HTERT RPE-1 (cell line): ENCODE results near the gene FIGNL2.
"Not testable (repeated sequence)": the region's sequence is repeated elsewhere in the genome, so short reads cannot be mapped to it uniquely, and the experiment has no call there.

Experiments used
- in situ Hi-C: fragments of 300-500 bp; cut with MboI; formaldehyde crosslinking; loops from 4 replicates; pipeline ENCODE4 v1.14.3; 2020; ENCODE audit warnings: low sequenced_read_pairs

The FIGNL2 gene, protein sequence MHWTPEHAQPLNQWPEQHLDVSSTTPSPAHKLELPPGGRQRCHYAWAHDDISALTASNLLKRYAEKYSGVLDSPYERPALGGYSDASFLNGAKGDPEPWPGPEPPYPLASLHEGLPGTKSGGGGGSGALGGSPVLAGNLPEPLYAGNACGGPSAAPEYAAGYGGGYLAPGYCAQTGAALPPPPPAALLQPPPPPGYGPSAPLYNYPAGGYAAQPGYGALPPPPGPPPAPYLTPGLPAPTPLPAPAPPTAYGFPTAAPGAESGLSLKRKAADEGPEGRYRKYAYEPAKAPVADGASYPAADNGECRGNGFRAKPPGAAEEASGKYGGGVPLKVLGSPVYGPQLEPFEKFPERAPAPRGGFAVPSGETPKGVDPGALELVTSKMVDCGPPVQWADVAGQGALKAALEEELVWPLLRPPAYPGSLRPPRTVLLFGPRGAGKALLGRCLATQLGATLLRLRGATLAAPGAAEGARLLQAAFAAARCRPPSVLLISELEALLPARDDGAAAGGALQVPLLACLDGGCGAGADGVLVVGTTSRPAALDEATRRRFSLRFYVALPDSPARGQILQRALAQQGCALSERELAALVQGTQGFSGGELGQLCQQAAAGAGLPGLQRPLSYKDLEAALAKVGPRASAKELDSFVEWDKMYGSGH

DNA sequence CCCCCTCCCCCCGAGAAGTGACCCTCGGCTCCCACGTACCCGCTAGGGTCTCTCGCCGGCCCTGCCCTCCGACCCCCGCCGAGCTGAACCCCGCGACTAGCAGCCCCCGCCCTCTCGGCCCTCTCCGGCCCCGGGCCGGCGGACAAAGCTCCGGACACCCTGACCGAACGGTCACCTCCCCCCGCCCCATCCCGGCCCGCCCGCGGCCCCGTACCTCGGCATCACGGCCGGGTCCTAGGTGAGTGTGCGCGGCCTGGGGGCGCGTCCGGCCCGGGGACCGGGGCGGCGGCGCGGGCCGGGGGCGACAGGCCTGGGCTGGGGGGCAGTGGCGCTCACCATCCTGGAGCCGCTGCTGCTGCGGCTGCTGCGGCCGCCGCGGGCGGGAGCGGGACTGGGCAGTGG, at the start of gene FIGNL2:
FIGNL2 (minus strand) TSS at position 393 of the 402 bp plus-strand sequence. CDS start 26,305 bp downstream, outside the sequence.
- in situ Hi-C loops, result no loop called here

DNA sequence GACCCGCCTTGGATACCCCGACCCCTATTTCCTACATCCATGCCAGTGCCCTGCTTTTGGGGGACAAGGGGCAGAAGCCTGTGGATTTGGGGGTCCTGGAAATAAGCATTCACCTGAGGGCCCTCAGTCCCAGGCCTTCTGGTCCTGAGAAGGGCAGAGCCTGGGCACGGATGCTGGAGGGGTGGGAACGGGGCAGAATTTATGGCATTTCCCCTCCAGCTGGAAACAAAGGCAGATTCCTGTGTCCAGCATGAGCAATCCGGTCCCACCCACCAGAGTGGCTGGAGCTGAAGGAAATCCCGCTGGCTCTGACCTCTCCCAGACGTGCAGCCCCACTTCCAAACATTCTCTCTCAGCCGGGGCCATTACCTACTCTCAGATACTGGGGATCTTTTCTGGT, 48.7 kb upstream of the FIGNL2 start:
- in situ Hi-C loops, result no loop called here

DNA sequence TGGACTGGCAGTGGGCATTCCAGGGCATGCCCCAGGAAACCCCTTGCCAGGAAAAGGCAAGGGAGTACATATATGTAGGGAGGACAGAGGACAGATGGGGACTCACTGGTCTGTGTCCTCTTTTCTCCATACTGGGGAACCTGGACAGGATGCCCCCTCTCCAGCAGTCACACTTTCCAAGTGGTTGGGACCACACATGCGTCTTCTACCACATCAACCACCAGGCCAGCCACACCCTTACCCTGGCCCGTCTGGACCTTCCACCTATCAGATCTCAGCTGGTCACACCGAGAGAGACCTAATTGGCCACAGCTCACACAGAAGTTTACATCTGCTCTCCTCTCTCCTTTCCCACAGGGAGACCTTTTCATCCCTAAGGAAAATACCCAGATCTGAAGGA, 47.7 kb upstream of the FIGNL2 start:
- in situ Hi-C loops, result no loop called here

DNA sequence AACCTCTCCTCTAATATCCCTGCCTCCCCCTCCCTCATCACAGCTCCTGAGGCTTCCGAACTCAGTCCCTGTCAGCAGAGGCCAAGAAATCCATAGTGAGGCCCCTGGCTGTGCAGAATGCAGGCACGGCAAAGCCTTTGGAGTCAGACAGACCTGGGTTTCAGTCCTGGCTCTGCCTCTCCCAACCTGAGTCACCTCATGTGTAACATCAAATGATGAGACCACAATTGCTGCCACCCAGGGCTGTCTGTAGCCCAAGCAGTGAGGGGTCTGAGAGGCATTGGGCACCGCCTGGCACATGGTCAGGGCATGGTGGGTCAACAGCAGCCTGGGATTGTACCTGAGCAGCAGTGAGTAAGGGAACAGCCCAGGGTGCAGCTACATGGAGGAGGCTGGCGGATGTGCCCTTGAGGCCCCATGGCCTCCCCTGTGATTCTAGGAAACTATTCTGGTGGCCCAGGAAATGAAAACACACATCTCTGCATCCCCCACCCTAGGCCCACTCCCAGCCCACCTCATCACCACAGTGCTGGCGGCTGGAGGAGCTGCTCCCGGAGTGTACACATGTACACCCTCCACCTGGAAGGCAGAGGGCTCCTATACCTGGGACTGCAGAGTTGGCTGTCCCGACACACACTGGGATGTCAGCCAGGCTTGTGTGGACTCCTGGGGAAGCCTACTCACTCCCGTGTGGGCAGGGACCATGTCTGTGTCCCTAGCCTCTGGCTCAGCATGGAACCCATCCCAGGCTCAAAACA, 47.0 kb upstream of the FIGNL2 start:
- in situ Hi-C loops, result no loop called here

DNA sequence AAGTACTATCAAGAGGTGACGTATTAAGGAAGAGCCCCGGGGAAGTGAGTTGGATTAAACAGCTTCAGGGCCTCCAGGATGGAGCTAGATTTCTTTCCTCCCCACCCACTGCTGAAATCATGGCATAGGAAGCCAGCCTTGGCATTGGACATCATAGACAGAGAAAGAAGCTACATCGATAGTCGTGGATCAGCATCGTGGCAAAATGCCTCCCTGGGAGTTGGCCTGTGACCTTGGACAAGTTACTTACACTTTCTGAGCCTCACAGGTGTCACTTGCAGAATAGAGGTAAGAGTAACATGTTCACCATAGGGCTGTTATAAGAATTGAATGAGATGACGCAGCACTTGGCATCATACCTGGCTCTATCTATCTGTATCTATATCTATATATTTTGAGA, 45.3 kb upstream of the FIGNL2 start:
- in situ Hi-C loops, result no loop called here

DNA sequence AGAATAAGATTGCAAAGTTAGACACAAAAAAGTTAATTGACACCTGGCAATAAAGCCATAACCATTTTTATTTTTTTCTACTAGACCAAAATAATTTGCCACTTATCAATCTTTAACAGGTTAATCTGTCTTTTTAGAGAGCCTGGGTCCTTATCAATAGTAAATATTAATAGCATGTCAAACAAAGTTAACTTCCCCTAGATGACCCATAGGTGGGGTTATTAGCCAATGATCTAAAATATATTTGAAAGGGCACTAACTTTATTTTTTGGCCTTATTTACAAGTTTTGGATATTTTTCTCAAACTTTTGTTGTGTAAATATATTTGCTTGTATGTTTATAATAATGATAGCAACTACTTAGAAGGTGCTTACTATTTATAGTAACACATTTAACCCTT, 43.3 kb upstream of the FIGNL2 start:
- in situ Hi-C loops, result no loop called here

DNA sequence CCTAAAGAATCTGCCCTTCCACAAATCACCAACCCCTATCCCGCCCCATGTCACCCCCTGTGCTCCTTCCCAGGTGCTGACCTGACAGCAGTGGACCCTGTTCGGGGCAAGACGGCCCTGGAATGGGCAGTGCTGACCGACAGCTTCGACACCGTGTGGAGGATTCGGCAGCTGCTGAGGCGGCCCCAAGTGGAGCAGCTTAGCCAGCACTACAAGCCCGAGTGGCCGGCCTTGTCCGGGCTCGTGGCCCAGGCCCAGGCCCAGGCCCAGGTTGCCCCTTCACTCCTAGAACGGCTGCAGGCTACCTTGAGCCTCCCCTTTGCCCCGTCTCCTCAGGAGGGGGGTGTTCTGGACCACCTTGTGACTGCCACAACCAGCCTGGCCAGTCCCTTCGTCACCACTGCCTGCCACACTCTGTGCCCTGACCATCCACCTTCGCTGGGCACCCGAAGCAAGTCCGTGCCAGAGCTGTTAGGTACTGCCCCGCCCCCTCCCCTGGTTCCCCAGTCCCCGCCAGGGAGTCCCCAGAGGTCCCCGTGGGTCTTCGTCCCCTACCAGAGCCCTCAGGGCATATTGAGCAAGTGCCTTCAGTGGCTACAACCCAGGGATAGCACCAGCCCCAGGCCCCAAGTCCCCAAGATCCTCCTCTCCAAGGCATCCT, 42.1 kb upstream of the FIGNL2 start:
- in situ Hi-C loops, result no loop called here

DNA sequence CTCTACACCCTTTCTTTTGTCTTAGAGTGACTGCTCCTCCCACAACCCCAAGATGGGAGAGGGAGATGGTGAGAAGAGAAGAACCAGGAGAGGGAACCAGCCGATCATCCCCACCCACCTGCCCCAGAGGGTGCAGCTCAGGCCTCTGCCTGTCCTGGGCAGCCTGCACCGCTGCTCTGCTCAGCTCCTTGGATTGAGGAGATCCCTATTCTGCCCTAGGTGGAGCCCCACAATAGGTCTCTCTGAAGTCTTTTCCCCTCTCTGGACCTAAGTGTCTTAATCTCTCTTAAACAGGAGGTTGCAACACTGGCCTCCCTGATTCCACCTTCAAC, 41.6 kb upstream of the FIGNL2 start:
- in situ Hi-C loops, result no loop called here

DNA sequence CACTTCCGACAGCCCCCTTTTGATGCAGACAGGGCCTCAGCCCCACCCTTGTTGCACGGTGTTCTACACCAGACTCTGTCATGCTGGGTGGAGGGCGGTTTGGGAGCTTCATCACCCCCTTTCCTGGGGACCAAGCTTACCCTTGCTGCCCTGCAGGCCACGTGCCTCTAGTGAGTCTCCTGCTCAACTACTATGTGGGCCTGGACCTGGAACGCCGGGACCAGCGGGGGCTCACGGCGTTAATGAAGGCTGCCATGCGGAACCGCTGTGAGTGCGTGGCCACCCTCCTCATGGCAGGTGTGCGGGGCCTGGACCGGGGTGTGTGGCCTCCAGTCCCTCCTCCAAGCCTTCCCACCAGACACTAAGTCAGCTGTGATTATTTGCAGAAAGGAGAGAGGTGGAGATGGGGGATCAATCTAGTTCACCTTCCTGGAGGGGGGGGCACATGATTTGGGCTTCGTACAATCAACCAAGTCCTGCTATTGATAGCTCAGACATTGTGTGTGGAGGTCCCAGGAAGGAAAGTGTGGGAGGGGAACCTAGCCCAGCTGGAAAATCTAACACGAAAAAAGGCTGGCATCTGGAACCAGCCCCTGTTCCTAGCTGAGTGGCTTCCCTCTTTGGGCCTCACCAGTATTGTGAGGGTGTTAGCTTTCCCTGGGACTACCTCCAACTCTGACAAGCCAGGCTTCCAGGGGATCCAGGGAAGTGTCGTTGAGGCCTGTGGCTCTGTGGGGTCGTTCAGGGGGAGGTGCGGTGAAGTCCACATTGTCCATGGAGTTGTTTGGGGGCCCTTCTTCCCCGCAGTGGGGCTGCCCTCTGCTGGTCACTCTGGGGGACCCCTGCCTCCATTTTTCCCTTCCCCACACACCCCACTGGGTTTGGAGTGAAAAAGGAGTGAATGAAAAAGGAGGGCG, 41.0 kb upstream of the FIGNL2 start:
- in situ Hi-C loops, result no loop called here

DNA sequence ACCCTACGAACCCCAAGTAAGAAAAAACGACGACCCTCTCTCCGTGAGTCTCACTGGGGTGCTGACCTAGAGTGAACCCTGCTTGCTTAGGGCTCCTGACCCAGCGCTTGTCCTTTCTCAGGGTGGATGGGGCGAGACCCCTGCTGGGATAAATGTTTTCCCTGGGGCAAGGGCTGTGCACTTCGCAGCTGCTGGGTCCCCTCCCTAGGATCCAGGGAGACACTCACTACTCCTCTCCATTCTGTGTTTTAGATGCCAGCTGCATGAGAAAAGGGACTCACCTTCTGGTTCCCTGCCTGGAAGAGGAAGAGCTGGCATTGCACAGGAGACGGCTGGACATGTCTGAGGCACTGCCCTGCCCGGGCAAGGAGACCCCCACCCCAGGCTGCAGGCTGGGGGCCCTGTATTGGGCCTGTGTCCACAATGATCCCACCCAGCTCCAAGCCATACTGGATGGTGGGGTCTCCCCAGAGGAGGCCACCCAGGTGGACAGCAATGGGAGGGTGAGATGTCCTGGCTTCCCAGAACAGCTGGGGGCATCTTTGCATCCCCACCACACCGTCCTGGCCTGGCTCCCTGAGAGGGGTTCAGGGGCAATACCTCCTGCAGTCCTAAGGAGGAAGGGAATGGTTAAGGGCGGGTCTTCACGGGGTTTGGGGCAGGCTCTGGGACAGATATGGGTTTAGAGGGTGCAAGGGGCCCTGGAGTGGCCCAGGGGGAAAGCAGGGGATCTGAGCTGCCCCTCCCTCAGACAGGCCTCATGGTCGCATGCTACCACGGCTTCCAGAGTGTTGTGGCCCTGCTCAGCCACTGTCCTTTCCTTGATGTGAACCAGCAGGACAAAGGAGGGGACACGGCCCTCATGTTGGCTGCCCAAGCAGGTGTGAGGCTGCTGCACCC, 40.0 kb upstream of the FIGNL2 start:
- in situ Hi-C loops, result no loop called here

DNA sequence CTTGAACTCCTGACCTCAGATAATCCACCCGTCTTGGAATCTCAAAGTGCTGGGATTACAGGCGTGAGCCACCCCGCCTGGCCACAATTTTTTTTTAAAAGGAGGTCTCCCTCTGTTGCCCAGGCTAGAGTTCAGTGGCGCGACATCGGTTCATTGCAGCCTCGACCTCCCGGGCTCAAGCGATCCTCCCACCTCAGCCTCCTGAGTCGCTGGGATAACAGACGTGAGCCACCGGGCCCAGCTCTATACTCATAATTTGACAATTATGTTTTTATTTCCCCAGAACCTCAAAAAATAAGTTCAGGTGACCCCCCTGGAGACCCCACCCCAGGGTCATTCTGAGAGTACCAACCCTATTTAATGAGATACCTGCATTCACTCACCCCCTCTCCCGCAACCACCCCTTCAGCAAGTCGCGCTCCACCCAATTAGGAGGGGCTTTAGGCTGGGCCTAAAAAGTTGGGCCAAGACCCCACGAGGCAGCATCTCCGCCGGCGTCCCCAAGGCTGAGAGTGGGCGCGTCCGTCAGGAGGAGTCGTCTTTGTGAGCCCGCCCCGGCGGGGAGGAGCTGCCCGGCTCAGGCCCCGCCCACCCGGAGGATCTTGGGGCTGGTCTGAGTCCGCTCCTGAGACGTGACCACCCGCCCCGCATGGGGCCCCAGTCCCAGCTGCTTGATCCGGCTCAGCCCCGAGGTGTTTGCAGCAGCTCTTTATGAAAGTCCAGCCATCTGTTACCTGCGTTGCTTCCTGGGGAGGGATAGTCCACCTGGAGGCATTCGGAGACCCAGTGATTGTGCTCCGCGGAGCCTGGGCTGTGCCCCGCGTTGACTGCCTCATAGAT, 39.2 kb upstream of the FIGNL2 start, which contains the start of gene ANKRD33:
ANKRD33 (plus strand) TSS at position 628 of the 840 bp plus-strand sequence; CDS start at position 712, 84 bp downstream.
- in situ Hi-C loops, result no loop called here

DNA sequence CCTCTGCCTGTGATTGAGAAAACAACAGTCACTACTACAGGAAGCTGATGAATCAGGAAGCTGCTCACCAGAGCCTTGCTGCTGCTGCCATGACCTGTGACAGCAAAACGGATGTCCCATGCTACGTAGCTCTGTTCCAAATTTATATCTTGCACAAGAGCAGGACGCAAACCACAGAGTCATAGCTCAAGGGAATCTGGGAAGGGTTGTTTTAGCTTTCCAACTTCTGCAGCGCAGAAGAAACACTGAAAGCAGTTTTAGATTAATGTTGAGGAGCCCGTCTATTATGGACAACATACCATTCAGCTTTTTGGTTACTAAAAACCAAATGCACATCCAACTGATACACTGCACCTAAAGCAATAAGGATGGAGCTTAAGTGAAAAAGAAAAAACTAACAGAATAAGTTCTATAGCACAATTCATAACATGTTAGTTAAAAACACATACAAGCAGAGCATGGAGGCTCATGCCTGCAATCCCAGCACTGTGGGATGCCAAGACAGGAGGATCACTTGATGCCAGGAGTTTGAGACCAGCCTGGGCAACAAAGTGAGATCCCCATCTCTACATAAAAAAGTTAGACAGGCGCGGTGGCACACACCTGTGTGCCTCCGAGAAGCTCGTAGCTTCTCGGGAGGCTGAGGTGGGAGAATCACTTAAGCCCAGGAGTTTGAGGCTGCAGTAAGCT, 37.6 kb upstream of the FIGNL2 start:
- in situ Hi-C loops, result no loop called here

DNA sequence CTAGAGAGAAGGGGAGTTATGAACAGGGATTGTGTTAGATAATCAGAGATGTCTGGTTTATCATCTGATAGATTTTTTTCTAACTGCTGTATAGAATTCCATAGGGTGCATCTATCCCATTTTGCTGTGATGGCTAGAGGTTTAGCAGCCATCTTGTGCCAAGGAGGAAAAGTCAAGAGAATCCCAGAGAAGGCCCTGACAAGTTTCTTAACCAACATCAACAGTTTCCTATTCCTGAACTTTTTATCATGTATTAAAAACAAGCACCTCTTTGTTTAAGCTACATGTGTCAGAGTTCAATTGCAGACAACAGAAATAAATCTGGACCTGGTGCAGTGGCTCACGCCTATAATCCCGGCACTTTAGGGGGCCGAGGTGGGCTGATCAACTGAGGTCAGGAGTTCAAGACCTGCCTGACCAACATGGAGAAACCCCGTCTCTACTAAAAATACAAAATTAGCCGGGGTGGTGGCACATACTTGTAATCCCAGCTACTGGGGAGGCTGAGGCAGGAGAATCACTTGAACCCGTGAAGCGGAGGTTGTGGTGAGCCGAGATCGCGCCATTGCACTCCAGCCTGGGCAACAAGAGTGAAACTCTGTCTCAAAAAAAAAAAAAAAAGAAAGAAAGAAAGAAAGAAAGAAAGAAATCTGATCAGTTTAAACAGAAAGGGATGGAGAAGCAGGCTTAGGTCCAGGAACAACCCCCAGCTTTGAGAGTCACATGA, 36.9 kb upstream of the FIGNL2 start:
- in situ Hi-C loops, result not testable (repeated sequence)

DNA sequence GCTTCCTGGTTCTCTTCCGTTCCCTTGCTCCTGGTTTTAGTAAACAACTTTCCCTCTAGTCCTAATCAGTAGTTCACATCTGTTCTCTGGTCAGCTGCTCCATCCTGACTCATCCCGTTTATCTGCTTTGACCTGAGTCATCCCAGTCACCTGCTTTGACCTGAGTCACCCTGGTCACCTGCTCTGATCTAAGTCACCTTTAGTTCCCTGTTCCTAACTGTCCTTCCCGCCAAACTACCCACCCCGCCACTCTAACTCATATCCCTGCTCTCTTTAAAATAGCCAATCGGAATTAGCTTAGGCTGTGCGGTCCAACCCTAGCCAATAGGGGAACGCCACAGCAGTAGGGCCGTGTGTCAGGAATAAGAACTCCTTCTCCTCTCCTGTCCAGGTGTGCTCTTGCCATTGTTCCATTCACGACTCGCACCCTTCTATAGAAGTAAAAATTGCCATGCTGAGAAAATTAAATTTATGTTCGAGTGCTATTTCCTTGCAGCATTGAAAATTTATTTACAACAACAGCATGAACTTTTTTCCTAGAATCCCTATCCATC, 36.2 kb upstream of the FIGNL2 start:
- in situ Hi-C loops, result no loop called here

DNA sequence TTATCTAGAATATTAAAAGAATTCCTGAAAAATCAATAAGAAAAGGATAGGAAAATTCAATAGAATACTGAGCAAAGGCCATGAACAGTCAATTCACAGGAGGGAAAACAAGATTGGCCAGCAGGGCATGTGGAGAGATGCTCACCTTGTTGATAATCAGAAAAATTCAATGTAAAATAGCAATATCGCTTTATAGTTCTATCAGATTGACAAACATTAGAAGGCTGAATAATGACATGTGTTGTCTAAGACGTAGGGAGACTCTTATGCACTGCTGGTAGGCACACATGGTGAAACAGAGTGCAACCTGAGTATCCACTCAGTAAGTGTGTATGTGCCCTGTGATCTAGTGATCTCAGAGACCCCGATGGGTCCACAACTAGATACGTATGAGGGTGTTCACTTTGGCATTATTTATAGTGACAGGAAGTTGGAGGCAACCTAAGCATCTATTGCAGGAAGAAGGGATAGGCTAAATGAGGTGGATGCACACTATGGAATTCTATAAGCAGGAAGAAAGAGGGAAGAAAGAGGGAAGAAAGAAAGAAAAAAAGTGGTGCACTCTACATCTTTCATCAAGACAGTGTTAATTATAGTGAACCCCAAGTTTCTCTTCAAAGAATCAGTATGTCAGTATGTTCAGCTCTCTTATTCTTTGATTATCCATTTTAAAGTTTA, 35.6 kb upstream of the FIGNL2 start:
- in situ Hi-C loops, result no loop called here

DNA sequence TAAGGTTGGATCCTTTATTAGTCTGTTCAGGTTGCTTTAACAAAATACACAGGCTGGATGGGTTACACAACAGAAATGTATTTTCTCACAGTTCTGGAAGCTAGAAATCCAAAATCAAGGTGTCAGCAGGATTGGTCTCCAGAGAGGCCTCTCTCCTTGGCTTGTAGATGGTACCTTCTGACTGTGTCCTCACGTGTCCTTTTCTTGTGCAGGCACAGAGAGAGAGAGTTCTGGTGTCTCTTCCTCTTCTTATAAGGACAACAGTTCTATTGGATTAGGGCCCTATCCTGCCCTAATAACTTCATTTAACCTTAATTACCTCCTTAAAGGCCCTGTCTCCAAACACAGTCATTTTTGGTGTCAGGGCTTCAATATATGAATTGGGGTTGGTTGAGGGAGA, 34.8 kb upstream of the FIGNL2 start:
- in situ Hi-C loops, result no loop called here
